Brain microvascular endothelial cell (primary cell): ENCODE measurements around the gene PIGM.

ENCODE experiments used
- DNase-seq: peaks from one replicate; pipeline ENCODE4 v3.0.0-alpha.2; 2020
- H3K27ac ChIP-seq: fragments of 250-450 bp; sonication (Bioruptor Pico); 2 replicates; pipeline ENCODE4 v1.5.1; 2020; ENCODE audit warnings: mild to moderate bottlenecking, moderate library complexity
- H3K27me3 ChIP-seq: fragments of 250-450 bp; sonication (Bioruptor Pico); replicated peaks from 2 replicates; pipeline ENCODE4 v1.5.1; 2020; ENCODE audit warnings: mild to moderate bottlenecking
- H3K36me3 ChIP-seq: fragments of 250-450 bp; sonication (Bioruptor Pico); replicated peaks from 2 replicates; pipeline ENCODE4 v1.5.1; 2020; ENCODE audit warnings: mild to moderate bottlenecking
- H3K4me3 ChIP-seq: 2 replicates; pipeline ENCODE4 v1.5.1; 2011; ENCODE audit warnings: low read depth, mild to moderate bottlenecking, control low read depth, low read length, moderate library complexity
- CTCF ChIP-seq: IDR thresholded peaks from 2 replicates; pipeline ENCODE4 v1.5.1; 2011; ENCODE audit warnings: low read depth, mild to moderate bottlenecking, moderate library complexity, low read length, control low read depth, inconsistent platforms; ENCODE audit errors: missing control alignments
- in situ Hi-C: cut with HindIII; loops from 2 replicates; pipeline ENCODE4 v1.10.0; 2017; ENCODE audit warnings: low sequenced_read_pairs, low pct_ligation_motif_present

PIGM gene

GRCh38 chr1:159977364-159978106 lies 54.3 kb downstream of the PIGM start:
- no peak overlapping the region for H3K4me3 ChIP-seq
- no peak for DNase-seq
- in situ Hi-C loops = no loop called here
- no peak overlapping the region for H3K27ac ChIP-seq
- H3K27me3 ChIP-seq = peaks cover 12% of the 10 kb centered on the region
- no peak for TF ChIP-seq CTCF
- H3K36me3 ChIP-seq = no peaks in the 10 kb centered on the region
